CD4-positive, alpha-beta T cell treated with Interleukin-15 for 1 hour (primary cell): ENCODE data around the gene CHERP.
"Not testable (repeated sequence)": the region's sequence is repeated elsewhere in the genome, so short reads cannot be mapped to it uniquely, and the experiment has no call there.

ENCODE experiments used
- DNase-seq: peaks from one replicate; pipeline ENCODE4 v3.0.0-alpha.2; 2020

The CHERP gene

DNA sequence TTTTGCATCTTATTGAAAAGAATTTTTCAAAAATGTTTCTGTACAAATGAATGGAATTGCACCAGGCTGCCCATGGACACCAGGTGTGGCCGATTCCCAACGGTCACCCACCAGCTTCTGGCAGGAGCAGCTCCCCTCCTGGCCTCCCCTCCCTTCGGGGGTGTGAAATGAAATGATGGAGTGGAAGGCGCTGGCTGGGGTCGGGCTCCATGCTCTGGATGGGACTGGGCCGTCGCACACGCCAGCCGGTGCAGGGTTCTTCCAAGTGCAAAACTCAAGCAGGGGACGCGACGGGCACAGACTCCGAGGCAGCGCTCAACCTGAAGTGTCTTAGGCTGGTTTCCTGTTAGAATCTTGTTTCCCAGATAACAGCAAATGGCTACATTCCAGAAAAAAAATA is 24.2 kb downstream of the CHERP start:
- no peak for DNase-seq

GRCh38 chr19:16516923-16517610 is 25.2 kb downstream of the CHERP start:
- no peak for DNase-seq

DNA sequence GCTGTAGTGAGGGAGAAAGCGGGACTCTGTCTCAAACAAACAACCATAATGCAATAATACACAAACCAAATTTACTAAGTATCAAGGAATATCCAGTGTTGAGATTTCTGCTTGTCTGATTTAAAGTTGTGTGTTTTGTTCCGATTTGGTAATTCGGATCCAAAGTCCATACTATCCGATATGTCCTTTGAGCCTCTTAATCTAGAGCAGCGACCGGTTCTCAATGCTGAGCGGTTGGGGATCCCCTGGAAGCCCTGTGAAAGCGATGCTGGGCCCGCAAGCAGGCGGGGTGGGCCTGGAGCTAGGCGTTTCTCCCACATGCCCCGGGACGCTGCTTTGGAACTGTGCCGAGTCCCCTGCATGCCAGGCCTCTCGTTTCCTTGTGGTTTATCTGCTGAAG is 25.9 kb downstream of the CHERP start:
- no peak for DNase-seq

DNA sequence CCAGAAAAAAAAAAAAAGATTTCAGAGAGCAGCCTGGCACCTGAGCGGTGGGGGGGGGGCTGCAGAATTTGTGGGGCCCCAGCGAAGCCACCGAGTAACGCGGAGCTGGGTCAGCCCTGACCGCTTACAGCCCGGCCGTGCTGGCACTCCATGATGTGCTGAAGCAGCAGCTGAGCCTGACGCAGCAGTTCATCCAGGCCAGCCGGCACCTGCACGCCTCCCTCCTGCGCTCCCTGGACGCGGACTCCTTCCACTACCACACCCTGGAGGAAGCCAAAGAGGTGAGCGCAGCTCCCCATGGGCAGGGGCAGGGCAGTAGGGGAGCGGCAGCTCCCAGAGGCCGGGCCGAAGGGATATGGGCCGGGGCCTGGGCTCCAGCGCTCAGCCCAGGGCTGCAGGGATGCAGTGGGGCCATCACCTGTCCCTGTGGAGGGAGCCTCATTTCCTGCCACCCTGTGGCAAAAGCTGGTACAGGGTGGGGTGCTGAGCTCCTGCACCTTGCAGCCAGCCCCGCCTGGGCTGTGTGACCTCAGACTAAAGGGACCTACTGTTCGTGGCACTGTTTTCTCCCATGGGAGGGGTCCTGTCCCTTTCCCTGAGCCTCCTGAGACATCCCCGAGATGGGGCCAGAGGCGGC is 27.7 kb downstream of the CHERP start:
- no peak for DNase-seq

DNA sequence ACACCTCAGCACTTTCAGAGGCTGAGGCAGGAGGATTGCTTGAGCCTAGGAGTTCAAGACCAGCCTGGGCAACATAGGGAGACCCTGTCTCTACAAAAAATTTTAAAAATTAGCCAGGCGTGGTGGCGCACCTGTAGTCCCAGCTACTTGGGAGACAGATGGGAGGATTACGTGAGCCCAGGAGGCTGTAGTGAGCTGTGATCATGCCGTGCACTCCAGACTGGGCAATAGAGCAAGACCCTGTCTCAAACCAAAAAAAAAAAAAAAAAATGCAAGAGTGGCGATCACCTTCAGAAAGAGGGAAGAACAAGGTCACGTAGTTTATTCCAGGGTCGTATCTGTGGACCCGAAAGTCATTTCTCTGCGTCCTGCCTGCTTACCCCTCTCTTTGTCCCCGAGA is 29.6 kb downstream of the CHERP start:
- not testable (repeated sequence) for DNase-seq

GRCh38 chr19:16509141-16510061 is 32.8 kb downstream of the CHERP start:
- no peak for DNase-seq

GRCh38 chr19:16508546-16508945 is 33.7 kb downstream of the CHERP start:
- no peak for DNase-seq

DNA sequence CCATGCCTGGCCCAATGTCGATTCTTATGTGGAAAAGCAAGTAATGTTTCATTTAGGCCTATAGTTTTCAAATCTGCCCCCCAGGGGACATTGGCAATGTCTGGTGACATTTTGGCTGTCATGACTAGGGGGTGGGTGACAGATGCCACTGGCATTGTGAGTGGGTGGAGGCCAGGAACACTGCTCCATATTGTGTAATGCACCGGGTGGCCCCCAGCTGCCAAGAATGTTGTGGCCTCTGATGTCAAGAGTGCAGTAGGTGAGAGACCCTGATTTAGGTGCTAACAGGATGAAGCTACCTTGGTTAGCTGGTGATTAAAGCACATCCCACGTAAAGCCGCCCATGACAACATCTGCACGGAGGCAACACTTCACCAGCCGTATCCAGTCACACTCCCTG is 35.3 kb downstream of the CHERP start:
- DNase-seq = no peak

DNA sequence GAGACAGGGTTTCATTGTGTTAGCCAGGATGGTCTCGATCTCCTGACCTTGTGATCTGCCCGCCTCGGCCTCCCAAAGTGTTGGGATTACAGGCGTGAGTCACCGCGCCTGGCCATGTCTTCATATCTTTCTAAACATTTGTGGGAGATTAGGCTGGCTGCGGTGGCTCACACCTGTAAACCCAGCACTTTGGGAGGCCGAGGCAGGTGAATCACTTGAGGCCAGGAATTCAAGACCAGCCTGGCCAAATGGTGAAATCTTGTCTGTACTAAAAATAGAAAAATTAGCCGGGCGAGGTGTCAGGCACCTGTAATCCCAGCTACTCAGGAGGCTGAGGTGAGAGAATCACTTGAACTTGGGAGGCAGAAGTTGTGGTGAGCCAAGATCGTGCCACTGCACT is 36.1 kb downstream of the CHERP start:
- DNase-seq = not testable (repeated sequence)

DNA sequence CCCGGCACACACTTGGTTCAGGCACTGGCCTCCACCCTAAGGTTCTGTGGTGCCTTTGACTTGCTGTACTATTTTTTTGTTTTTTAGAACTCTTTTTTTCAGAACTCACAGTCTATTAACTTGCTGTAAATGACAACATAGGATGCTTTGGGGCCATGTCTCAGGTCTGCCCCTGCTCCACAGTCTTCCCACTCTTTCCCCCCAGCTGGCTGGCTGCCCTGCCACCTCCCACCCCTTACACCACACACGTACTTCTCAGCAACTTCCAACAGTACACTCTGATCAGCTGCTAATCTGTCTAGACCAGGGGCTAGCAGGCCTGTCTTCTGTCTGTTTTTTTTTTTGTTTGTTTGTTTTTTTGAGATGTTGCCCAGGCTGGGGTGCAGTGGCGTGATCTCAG is 38.0 kb downstream of the CHERP start:
- no peak for DNase-seq

GRCh38 chr19:16497837-16498236 is 44.4 kb downstream of the CHERP start:
- no peak for DNase-seq

GRCh38 chr19:16497042-16497441 is 45.2 kb downstream of the CHERP start:
- DNase-seq = no peak

DNA sequence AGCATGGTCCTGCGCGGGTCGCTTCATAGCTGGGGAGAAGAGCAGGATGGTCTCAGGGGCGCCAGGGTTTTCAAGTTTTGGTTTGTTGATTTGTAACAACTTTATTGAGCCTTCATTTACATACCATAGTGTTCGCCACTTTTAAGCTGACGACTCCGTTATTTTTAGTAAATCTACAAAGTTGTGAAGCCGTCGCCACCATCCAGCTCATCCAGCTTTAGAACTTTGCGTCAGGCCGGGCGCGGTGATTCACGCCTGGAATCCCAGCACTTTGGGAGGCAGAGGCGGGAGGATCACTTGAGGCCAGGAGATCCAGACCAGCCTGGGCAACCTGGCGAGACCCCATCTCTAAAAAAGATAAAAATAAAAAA is 45.6 kb downstream of the CHERP start:
- no peak for DNase-seq

DNA sequence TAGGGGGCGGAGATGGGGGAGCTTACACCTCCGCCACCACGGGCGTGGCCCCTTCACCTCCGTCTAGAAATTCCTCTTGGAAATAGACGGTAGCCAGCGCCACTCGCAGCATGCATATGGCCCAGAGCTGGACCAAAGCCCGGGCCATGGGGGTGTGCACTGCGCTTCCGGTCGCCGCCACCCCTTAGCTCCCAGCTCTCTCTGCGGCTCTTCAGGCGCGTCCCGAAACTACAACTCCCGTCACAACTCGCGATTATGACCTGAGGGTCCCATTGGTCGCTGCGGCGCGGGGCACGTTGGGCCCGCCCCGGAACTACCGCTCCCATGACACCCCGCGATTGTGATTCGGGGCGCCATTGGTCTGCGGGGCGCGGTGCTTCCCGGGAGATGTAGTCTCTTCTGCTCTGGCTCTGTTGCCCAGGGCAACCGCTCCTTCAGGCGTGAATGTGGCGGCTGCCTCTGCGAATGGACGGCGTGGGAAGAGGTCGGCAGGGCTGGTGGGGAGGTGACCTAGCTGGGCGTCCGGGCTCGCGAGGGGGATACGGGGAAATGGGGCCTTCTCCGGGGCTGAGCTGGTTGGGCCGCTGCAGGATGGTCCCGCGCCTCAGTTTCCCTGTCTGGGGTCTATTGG is 46.1 kb downstream of the CHERP start, which contains the start of the genes C19orf44 and CALR3:
Gene C19orf44, plus strand, starts transcription at position 413 of the 631 bp plus-strand sequence. CDS start 4,399 bp downstream, outside the sequence.
Gene CALR3, minus strand, starts transcription at position 186 of the 631 bp plus-strand sequence. Its CDS starts 38 bp downstream, at position 148.
- peak; percentile 97 for DNase-seq

DNA sequence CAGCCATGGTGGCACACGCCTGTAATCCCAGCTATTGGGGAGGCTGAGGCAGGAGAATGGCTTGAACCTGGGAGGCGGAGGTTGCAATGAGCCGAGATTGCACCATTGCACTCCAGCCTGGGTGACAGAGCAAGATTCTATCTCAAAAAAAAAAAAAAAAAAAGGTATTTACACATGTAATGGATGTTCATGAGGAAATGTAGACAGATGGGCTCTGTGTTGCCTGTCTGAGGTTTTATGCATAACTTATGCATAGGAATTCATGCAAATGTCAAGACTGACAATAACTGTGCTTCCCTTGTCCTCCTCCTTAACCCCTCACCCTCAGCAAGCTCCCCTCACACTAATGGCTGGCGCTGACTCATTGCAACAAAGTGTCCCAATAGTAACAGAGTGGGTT is 55.8 kb downstream of the CHERP start:
- DNase-seq = not testable (repeated sequence)

DNA sequence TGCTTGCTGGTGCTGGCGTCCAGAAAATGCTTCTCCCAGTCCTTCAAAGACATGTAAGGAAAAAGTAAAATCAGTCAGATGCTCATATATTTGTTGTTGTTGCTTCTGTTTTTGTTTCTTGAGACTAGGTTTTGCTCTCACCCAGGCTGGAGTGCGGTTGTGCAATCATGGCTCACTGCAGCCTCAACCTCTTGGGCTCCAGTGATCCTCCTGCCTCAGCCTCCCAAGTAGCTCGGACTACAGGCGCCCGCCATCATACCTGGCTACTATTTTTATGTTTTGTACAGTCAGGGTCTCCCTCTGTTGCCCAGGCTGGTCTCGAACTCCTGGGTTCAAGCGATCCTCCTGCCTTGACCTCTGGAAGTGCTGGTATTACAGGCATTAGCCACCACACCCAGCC is 59.5 kb downstream of the CHERP start:
- no peak for DNase-seq

- no peak for DNase-seq
These were observed 64.9 kb downstream of the CHERP start for GRCh38 chr19:16477311-16477710.

GRCh38 chr19:16476401-16476800 is 65.8 kb downstream of the CHERP start:
- no peak for DNase-seq

DNA sequence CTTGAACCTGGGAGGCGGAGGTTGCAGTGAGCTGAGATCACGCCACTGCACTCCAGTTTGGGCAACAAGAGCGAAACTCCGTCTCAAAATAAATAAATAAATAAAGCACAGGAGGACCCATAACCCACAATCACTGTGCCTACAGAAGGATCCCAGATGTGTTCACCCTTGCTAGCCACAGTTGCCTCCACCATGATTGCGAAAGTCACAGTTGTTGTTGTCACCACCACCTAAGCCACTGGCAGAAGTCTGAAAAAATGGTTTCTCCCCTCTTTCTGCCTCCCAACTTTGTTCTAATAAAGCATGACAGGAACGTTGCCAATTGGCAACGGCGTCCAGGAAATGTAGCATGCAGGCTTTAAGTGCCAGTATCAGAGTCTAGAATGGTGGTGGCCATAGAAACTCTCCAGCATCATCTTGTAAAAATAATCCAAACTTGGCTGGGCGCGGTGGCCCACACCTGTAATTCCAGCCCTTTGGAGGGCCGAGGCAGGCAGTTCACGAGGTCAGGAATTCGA is 68.3 kb downstream of the CHERP start:
- no peak for DNase-seq

GRCh38 chr19:16472992-16473391 is 69.2 kb downstream of the CHERP start:
- no peak for DNase-seq

DNA sequence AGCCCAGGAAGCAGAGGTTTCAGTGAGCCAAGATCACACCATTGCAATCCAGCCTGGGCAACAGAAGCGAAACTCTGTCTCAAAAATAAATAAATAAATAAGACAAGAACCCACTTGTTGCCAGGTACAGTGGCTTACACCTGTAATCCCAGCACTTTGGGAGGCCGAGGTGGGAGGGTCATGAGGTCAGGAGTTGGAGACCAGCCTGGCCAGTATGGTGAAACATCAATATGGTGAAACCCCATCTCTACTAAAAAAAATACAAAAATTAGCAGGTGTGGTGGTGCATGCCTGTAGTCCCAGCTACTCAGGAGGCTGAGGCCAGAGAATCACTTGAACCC is 69.7 kb downstream of the CHERP start:
- not testable (repeated sequence) for DNase-seq

GRCh38 chr19:16470911-16471811 is 71.1 kb downstream of the CHERP start:
- DNase-seq = no peak
